Stimulated activated CD4-positive, alpha-beta T cell treated with anti-CD3 and anti-CD28 coated beads, Interleukin-2, amount 100 ng/mL, for 48 hours (primary cell): Measurements from ENCODE around the gene GRK2.

Experiments
- DNase-seq, 2 donors: peaks; one replicate each; pipeline ENCODE4 v3.0.0-alpha.2; 2020

The GRK2 gene

GRCh38 chr11:67271205-67271540 is 4.9 kb downstream of the GRK2 start:
- DNase-seq: no peak

- DNase-seq: peak in 1 of 2 donors; percentile 50
Measured at GRCh38 chr11:67271541-67272284, 5.4 kb downstream of the GRK2 start.

- DNase-seq: no peak
Measured at GRCh38 chr11:67272327-67273259, 6.3 kb downstream of the GRK2 start.

GRCh38 chr11:67273260-67273990 is 7.2 kb downstream of the GRK2 start:
- no peak for DNase-seq

- DNase-seq: no peak
Measured at GRCh38 chr11:67274768-67275605, 8.7 kb downstream of the GRK2 start.

GRCh38 chr11:67275606-67276409 is 9.5 kb downstream of the GRK2 start:
- no peak for DNase-seq

GRCh38 chr11:67276781-67277230 is 10.5 kb downstream of the GRK2 start:
- DNase-seq: no peak

GRCh38 chr11:67277231-67277961 is 11.1 kb downstream of the GRK2 start:
- DNase-seq: peak; percentile 82

GRCh38 chr11:67278135-67278938 is 12.1 kb downstream of the GRK2 start:
- DNase-seq: no peak

- DNase-seq: no peak
Measured at GRCh38 chr11:67278939-67279588, 12.8 kb downstream of the GRK2 start.

- DNase-seq: no peak
Measured at GRCh38 chr11:67279589-67280340, 13.5 kb downstream of the GRK2 start.

GRCh38 chr11:67280341-67280787 is 14.1 kb downstream of the GRK2 start:
- no peak for DNase-seq

- no peak for DNase-seq
Measured at GRCh38 chr11:67280788-67281551, 14.7 kb downstream of the GRK2 start.

GRCh38 chr11:67281552-67282150 is 15.4 kb downstream of the GRK2 start:
- DNase-seq: no peak

GRCh38 chr11:67282155-67282875 is 16.0 kb downstream of the GRK2 start:
- DNase-seq: no peak

GRCh38 chr11:67282876-67283371 is 16.7 kb downstream of the GRK2 start:
- DNase-seq: no peak
